HFF-Myc (cell line): ENCODE data around the gene TPX2.
"Not testable (repeated sequence)": the region's sequence is repeated elsewhere in the genome, so short reads cannot be mapped to it uniquely, and the experiment has no call there.

Experiments
- DNase-seq: peaks from one replicate; pipeline ENCODE4 v3.0.0-alpha.2; 2011; ENCODE audit warnings: low read depth; ENCODE audit errors: extremely low read depth
- H3K4me3 ChIP-seq: replicated peaks from 2 replicates; pipeline ENCODE4 v1.5.1; 2011; ENCODE audit warnings: low read depth, mild to moderate bottlenecking, control low read depth, low read length
- TF ChIP-seq, protein P1 (sequence below): IDR thresholded peaks from 2 replicates; pipeline ENCODE4 v1.5.1; 2012; ENCODE audit warnings: mild to moderate bottlenecking, low read depth, low read length, control low read depth; ENCODE audit errors: missing control alignments

Gene TPX2

DNA sequence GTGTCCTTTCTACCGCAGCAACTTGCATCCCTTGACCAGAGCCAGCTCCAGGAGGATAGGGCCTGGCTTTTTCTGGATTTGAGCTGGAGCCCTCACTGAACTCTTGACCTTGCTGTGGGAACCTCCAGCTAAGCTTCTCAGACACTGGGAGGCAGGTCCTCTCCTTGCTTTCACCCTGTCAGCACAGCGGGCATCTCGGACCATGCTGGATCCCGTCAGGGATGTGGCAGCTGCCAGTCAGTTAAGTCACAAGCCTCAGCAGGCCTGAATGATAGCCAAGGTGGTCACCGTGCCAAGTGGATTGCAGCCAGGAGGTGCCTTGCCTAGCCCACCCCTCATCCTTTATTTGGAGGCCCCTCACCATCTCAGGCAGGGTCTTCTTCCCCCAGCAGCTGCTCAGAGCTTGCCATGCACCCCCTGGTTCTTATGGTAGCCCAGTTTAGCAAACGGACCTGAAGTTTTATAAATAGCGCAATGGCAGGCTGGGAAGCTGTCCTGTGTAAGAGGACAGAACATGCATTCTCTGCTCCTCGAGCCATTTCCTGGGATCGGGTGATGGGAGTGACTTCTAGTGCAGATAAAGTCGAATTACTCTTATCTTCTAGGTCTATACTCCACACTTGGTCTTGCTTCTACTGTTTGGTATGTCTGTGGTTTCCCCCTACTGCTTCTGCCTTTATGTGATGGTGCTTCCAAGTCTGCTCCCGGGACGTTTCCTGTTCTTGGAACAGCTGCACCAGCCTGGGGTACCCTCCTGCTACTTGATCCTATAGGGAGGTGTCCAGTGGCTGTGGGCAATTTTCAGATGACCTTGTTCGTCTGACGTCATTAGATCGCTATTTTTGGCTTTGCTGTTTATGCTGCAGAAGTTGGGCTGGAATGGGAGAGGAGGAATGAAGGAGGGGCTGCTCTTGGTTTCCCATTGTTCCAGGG lies 73.0 kb downstream of the TPX2 start:
- TF ChIP-seq, protein P1, sequence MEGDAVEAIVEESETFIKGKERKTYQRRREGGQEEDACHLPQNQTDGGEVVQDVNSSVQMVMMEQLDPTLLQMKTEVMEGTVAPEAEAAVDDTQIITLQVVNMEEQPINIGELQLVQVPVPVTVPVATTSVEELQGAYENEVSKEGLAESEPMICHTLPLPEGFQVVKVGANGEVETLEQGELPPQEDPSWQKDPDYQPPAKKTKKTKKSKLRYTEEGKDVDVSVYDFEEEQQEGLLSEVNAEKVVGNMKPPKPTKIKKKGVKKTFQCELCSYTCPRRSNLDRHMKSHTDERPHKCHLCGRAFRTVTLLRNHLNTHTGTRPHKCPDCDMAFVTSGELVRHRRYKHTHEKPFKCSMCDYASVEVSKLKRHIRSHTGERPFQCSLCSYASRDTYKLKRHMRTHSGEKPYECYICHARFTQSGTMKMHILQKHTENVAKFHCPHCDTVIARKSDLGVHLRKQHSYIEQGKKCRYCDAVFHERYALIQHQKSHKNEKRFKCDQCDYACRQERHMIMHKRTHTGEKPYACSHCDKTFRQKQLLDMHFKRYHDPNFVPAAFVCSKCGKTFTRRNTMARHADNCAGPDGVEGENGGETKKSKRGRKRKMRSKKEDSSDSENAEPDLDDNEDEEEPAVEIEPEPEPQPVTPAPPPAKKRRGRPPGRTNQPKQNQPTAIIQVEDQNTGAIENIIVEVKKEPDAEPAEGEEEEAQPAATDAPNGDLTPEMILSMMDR = no peak
- peak; percentile 36 for DNase-seq

DNA sequence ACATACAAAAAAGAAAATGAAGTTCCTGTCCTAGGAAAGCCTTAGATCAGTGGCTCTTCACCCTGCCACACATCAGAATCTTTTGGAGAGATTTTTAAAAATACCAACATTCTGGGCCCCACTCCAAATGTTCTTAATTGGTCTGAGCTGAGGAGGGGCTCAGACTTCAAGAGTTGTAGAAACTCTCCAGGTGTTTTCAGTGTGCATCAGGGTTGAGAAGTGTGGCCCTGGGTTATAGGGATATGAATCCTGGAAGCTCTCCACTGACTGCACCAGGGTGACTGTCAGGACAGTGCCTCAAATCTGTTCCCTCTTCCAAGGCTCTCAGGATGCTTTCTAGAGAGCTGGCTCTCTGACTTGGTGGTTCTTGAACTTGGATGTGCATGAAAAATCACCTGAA lies 74.5 kb downstream of the TPX2 start:
- no peak overlapping the region for H3K4me3 ChIP-seq
- DNase-seq = no peak
- TF ChIP-seq, protein P1 = no peak

More for the DNA sequence above, 73.0 kb downstream of the TPX2 start:
- no peak overlapping the region for H3K4me3 ChIP-seq

DNA sequence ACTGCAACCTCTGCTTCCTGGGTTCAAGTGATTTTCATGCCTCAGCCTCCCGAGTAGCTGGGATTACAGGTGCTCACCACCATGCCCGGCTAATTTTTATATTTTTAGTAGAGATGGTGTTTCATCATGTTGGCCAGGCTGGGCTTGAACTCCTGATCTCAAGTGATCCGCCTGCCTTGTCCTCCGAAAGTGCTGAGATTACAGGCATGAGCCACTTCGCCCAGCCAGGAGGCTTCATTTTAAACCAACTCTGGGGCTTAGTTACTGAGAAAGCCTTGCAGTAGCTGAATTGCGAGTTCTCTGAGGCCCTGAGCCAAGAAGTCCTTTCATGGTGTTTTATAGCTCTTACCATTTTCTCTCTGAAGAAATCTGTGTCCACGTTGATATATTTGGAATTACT lies 75.1 kb downstream of the TPX2 start:
- not testable (repeated sequence) for DNase-seq, H3K4me3 ChIP-seq

DNA sequence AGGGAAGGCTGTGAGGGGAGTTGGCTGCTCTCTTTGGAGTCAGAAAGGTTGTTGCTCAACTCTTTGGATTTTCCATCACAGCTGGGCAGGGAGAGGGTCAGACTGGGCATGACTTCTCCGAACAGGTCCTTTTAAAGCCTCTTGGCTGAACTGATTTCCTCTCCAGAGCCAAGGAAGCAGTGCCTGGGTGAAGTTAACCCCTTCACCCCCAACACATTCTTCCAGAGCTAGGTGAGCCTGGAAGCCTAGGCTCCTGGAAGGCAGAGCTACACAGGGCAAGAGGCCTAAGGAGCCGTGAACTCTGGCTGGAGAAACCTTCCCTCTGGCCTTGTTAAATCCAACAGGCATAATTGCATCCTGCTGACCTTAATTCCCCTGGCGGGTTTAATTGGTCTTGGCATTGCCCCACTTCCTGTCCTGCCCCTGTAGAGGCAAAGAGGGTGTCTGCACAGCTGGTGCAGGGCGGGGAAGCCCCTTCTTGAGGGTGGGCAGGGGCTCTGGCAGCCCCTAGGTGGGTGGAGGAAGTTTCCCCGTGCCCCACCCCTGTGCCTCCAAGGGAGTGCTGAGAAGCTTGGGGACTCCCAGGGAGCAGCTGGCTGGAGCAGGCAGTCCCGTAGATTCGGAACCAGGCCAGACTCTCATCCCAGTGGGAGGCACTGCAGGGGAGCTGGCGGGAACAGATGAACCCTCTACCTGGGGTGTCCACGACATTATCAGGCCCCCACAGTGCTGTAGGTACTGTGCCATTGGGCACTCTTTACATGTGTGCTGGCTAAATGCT lies 76.5 kb downstream of the TPX2 start:
- no peak overlapping the region for H3K4me3 ChIP-seq
- TF ChIP-seq, protein P1 = no peak
- DNase-seq = no peak

DNA sequence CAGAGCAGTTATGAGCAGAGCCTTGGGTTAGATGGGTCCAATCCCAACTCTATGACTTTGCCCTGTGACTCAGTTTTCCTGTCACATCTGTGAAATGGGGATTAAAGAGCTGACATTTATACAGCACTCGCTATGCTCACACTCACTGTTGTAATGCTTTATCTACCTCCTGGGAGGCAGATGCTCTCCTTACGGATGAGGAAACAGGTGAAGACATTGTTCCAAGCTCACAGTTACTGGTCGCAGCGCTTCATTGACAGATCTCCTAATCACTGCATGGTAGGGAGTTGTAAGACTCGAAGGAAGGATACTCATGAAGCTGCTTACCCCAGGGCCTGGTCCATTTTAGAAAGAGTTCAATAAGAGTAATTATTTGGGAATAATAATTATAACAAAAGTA lies 77.1 kb downstream of the TPX2 start:
- TF ChIP-seq, protein P1 = no peak
- no peak overlapping the region for H3K4me3 ChIP-seq
- no peak for DNase-seq

DNA sequence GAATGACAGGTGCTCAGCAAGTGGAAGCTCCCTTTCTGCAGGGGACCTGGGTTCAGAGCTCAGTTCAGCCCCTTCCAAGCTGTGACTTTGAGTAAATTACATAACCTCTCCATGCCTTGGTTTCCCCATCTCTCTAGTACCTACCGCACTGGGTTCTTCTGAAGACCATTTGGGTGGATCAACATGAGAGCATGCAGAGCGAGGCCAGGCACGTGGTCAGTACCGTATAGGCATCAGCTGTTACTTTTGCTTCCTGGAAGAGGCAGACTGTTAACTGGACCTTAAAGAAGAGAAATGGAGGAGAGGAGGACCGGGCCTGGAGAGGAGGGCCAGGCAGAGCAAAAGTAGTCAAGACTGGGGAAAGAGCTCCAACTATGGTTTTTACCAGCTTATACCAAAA lies 78.4 kb downstream of the TPX2 start:
- no peak overlapping the region for H3K4me3 ChIP-seq
- DNase-seq = no peak
- TF ChIP-seq, protein P1 = no peak

DNA sequence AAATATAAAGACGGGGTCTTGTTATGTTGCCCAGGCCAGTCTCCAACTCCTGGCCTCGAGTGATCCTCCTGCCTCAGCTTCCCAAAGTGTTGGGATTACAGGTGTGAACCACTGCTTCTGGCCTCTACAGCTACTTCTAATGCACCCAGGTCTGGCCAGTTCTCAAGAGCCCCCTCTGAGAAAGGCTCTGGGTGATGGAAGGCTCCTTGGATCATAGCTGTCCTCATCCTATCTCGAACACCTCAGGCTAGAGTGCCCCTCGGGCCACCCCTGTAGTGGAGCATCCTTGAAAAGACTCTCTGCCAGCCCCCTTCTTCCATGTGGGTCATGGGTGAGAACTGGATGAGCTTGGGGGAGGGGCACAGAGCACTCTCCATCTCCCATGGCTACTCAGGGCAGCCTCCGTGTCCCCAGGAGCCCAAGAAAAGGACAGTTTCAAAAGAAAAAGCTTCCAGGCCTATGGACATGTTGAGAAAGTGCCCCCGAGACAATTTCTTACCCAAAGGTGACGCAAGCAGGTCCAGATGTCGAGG lies 79.4 kb downstream of the TPX2 start:
- TF ChIP-seq, protein P1 = no peak
- H3K4me3 ChIP-seq = no peak overlapping the region
- no peak for DNase-seq
